ENCODE data around the gene LAMB2.

DNA sequence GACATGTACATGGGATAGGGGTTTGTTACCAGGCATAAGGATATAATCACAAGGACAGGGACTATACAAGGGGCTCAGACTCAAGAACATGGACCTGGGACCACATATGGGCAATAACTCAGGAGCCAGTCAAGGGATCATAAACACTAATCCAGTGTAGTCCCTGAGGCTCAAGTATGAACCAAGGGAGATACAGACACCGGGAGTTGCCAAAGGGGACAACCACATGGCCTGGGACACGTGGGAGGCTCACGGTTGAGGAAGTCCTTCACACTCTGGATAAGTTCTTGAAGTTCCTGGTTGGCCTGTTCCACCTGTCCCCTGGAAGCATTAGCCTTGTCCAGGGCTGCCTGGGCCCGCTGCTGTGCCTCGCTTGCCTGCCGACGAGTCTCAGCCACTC lies 10.4 kb downstream of the LAMB2 start:
- TF ChIP-seq TAF1 (IDR thresholded peaks at IDR 0.05; ENCODE audit: low read depth, low read length) = no peak
- no peak for TF ChIP-seq POLR2A (IDR thresholded peaks at IDR 0.05; ENCODE audit: low read depth, low read length)
- no peak for TF ChIP-seq POLR2AphosphoS5 (IDR thresholded peaks at IDR 0.05; ENCODE audit: low read depth, low read length)

Data from GM12891 (cell line).